Medulla oblongata (tissue), 1 donor: ENCODE results near the gene EVPL.
"Not testable (repeated sequence)": the region's sequence is repeated elsewhere in the genome, so short reads cannot be mapped to it uniquely, and the experiment has no call there.

Experiments
- DNase-seq: peaks from one replicate; pipeline ENCODE4 v3.0.0-alpha.2; 2015; ENCODE audit errors: extremely low spot score

EVPL gene

DNA sequence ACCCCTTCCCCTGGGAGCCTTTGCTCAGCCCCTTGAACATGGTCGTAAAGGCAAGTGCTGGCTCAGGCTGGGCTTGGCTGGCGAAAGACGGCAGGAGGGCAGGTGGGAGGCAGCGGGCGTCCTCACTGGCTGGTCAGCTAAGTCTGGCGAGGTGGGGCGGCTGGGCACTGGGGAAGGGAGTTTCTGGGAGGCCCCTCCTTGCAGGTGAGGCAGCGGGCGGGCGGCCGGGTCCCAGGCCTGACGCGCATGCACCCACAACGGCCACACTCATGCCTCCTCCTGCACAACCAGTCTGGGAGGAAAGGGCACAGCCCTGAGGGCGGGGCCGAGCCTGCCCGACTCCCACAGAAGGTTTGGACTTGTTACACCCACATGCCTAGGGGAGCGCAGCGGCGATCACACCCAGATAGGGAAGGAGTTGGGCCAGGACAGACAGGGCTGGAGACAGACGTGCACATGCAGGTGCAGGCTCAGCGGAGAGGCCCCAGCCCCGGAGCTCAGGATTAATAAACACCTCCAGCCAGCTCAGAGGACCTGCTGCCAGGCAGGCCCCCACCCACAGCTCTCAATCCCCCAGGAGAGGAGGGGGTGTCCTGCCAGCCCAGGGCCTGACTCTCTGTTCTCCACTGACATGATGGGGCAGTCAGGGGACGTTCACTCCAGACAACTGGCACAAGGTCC, at the start of gene EVPL:
Gene EVPL, minus strand, starts transcription at position 148 of the 681 bp plus-strand sequence. Its CDS starts 108 bp downstream, at position 40.
- no peak for DNase-seq

DNA sequence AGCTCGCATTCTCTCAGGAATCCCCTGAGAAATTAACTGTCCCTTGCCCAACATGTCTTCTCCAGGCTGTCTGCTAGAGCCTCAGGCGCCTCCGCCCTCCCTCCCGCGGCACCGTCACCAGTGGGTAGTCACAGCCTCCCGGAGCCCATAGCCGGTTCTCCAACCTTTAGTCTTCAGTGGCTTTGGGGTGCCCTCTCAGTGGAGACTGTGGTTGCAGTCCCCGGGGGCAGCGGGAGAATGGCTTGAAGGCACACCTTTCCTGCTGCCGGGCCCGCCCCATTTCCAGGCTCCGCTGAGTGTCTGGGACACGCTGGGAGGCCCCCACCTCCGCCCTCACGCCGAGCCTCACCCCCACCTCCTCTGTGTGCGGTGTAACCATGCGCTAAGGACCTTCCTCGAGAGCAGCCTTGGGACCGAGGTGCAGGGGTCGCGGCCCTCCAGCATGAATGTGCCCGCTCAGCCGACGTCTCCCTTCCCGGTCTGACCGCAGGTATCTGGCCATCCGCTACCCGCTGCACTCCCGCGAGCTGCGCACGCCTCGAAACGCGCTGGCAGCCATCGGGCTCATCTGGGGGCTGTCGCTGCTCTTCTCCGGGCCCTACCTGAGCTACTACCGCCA, 49.1 kb upstream of the EVPL start:
- DNase-seq = no peak

DNA sequence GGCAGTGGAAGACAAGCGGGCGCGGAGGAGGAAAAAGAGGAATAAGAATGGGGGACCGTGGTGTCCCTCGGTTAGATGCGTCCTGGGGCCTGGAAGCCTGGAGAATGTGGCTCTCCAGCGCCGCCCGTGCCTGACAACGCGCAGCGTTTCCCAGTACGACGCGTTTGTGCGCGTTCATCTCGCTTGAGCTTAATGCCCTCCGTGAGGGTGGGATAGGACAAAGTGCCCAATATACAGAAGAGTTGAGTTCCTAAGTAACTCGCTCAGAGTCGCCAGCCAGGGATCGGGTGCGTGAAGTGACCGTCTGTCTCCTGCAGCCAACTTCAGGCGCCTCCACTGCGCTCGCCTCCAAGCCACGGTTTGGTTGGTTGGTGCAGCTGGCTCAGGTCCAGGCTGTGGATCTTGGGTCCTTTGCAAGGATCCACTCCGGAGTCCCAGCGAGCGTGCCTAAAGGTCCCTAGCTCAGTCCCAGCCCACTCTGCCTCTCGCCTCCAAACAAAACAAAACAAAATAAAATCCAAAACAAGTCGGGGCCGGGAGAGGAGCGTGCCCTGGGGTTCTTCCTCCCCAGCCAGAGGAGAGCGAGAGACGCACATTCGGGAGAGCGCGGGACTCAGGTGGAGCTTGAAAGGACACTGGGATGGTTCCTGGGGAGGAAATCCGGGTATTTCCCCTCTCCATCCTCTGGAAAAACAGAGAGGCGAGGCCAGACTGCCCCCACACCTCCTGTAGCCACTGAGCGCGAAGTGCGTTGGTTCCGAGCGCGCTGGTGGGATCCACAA, 48.4 kb upstream of the EVPL start:
- DNase-seq = no peak

DNA sequence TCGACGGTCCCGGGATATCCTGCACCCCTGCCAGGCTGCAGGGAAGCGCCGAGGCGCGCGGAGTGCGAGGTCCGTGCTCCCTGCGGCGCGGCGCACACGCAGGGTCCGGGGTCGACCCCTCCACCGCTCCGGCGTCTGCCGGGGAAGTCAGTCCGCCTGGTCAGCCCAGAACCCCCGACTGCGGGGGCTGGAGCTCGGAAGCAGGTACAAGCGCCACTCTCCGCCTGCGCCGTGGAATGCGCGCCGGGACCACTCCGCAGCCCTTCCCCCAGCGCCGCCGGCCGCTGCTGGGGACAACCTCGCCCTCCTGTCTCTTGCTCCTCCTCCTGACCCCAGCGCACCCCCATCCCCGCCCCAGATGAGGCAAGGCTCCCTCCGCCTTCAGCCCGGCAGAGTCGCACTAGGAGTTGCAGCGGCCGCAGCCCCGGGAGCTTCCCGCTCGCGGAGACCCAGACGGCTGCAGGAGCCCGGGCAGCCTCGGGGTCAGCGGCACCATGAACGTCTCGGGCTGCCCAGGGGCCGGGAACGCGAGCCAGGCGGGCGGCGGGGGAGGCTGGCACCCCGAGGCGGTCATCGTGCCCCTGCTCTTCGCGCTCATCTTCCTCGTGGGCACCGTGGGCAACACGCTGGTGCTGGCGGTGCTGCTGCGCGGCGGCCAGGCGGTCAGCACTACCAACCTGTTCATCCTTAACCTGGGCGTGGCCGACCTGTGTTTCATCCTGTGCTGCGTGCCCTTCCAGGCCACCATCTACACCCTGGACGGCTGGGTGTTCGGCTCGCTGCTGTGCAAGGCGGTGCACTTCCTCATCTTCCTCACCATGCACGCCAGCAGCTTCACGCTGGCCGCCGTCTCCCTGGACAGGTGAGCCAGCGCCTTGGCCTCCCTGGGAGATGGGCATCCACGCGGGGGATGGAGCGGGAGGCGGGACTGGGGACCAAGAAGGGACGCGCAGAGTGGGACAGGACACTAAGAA, 47.6 kb upstream of the EVPL start, which contains the start of gene GALR2:
Gene GALR2, plus strand, starts transcription at position 392 of the 974 bp plus-strand sequence. Its CDS starts 103 bp downstream, at position 495.
- DNase-seq = no peak

DNA sequence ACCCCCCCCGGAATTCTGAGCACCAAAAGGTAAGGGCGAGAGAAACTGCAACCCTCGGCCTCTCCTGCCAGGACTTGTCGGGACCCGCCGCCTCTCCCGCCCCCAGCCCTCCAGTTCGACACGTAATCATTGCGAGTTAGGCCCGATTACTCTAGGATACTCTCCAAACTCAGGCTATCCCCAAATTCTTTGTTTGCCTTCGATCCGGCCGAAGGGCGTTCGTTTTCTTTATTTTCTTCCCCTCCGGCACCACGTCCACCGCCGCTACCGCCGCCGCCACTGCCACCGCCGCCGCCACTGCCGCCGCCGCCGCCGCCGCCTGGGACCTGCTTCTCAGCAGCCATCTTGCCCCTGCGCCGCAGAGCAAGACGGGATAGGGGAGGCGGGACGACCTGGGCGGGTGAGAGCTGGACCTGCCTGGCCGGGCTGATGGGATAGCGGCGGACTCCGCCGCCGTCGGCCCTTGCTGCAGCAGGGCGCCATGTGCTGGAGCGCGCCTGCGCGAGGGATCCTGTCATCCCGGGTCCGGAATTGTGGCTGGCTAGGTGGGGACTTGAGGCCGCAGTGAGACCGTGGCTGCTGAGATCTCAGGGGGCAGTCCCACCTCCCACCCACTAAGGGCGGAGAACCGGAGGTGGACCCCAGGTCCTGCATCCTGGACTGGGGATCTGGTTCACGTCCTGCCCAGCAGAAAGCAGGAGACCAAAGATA, 45.2 kb upstream of the EVPL start, which contains the start of gene SRP68:
Gene SRP68, minus strand, starts transcription at position 370 of the 711 bp plus-strand sequence. Its CDS starts 26 bp downstream, at position 344.
- peak; percentile 96 for DNase-seq

DNA sequence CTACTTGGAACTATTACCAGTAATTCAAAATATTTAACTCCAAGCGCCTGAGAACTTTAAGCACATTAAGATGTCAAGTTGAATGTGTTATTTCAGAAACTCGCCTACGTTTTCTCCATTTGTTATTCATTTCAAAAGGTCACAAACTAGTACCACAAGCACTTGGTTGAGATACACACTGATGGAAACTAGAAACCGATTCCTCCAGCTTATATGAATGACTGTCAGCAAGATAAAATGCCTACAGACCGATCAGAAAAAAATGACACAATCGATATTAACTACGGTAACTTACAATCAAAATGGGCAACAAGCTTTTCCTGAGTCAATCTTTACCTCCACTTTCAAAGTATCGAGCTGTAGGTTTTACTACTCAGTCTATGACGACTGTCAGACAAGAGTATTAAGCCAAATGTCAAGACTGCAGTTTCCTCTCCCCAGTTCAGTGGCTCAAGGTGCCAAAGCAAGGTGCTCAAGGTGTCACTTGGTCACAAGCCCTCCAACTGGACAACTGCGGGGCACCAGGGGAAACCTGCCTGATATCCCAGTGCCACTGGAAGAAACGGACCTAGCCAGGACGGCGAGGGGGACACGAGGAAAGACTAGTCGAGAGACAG, 44.5 kb upstream of the EVPL start:
- DNase-seq = no peak

DNA sequence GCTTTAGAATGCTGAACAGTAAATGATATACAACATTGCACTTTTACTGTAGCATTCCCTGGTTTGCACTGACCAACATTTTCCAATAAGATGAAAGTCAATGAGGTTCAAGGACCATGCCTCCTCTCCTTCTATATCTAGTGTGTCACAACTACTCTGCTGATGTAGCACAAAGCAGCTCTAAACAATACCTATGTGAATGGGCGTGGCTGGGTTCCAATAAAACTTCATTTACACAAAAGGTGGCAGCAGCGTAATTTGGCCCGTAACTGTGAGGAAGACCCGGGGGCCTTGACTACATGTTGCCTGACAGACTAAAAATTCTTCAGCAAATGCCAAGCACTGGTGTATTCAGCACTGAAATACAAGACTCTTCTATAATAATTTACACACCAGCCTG, 38.7 kb upstream of the EVPL start:
- no peak for DNase-seq

DNA sequence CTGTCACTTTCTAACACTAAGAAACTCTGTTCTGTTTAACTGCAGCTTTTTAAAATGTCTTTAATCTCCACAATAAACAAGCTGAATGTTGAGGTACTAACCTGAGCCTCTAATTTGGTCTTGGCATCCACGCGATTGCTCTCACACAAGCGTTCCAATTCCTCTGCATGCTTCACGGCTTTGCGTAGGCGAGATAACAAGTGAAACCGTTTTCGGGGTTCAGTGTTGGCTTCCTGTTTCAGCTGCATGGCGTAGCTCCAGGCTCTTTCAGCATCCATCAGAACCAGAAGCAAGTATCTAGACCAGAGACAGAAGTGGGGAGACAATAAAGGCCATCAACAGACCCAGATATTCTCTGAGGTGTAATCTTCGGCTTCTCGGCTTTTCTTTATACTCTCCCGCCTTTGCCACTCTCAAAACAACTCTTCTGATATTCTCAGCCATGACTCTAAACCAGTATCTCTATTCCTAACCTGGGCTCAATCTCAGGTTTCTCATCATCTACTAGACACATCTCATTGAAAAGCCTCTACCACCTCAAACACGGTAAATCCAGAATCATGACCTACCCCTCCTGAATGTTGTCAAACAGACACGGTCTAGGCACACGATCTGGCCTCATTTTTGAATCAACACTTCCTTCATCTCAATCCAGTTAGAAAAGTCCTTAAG, 36.9 kb upstream of the EVPL start:
- DNase-seq = no peak

DNA sequence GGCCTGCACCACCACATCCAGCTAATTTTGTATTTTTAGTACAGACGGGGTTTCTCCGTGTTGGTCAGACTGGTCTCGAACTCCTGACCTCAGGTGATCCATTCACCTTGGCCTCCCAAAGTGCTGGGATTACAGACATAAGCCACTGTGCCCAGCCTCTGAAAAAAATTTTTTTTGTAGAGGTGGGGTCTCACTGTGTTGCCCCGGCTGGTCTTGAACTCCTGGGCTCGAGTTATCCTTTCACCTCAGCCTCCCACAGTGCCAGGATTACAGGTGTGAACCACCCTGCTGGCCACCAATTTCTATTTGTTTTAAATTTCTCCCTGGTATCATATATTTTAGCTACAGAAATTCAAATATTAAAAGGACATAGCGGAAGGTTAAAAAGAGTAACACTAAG, 31.2 kb upstream of the EVPL start:
- not testable (repeated sequence) for DNase-seq

DNA sequence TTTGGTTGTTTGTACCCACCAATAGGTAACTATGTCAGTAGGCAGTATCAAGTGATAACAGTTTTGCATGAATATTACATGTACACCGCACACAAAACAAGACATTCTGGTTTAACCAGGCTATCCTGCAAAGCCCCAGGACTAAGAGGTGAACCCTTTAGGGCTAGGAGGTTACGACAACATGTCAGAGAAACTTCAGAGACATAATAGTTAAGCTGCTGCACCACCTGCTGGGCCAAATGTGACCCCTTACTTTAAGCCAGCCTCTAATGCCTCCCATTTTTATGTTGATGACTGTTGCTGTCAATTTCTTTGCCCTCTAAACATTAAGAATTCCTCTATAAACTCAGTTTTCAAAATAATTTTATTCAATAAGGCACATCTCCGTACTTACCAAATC, 29.8 kb upstream of the EVPL start:
- DNase-seq = no peak

DNA sequence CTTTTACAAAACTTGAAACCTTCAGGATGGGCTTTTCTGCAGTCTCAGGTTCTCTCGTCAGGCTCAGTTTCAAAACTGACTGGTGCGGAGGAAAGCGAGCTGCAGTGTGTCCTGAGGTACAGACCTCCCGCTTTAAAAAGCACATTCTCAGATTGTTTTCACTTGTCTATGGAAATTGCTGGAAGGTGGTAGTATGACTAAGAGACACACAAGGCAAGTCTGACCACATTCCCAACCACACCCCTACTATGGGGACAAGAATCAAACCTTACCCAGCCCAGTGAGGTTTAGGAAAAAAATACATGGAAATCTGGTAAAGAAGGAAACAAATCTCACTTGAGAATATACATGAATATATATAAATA, 27.0 kb upstream of the EVPL start:
- DNase-seq = no peak

DNA sequence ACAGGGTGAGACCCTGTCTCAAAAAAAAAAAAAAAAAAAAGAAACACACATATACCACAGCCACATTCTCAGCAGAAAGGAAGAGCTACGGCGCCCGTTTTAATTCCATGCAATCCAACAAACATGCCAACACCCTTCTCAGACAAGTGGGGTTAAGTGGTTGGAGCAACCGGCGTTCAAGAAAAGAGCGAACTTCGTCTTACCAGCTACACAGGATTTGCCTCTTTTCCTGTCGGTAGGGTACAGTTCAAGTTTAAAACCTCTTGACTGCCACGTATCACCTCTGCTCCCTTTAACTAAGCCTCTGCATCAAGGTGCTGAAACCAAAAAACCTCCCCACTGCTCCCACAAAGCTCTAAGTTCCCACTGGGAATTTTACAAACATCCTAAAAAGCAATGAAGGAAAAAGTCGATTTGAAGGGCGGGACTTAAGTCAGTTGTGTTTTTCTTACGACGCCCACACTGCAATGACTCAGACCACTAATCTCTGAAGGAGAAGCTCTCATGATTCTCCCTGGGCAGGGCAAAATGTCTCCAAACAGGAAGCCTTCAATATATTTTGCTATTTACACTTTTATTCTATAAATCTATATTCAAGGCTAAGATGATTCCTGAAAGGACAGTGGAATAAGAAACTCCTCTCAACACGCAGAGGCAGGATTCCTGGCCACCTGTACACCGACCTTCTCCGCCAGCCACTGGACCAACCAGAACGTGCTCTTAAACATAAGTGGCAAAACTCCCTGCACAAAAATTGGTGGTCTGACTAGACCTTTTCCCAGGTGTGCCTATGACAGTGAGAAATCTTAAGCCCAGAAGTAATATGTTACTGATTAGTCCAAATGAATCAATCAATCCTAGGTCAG, 26.4 kb upstream of the EVPL start:
- no peak for DNase-seq

DNA sequence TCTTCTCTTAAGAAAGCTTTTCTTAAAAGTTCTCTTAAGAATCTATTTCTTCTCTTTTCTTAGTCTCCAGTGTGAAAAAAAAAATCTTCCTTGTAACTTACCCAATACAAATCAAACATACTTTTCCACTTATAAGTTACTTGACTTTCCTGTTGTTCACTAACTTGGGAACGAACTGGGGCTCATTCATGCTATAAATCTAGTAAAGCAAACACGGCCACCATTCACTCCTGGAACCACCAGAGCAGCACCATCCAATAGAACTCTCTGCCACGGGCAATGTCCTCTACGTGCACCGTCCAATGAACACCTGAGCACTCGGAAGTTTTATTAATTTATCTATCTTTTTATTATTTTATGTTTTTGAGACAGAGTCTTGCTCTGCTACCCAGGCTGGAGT, 24.5 kb upstream of the EVPL start:
- no peak for DNase-seq

DNA sequence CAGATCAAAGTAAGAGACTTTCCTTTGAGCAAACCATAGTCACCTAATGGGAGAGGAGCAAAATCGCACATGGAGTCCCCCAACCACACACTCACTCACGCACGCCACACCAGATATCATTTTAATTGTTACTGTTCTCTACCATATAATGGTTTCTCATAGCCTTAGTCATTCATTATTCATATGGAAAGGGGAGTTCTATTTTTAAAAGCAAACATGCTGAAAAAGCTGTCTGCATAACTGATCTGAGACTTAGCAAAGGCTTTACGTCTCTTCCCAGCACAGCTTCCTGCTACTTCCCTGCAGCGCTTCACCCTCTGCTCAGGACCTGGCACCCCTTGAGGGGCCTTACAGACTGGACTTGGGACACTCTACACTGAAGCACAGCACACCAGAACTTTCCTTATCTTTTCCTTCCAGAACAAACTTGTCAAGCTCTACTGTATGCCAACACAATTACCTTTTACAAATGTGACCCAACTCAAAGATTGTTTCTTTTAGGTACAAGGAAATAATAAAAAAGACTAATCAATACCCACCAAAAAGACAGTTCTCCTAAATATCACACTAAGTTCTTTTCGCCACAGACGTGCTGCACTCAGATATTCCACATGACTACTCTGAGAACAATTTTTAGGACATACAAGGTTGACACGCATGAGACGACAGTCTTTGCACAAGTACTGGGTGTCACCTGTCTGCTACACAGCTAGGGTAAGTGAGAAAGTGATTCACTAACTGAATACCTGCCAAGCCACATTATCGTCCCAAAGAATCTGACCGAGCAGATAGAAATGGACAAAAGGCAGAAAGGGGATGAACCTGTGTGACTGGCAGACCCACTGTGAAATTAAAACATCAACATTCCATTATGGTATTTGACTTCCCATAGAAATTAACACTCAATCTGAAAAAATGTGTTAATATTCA, 23.7 kb upstream of the EVPL start:
- DNase-seq = no peak

DNA sequence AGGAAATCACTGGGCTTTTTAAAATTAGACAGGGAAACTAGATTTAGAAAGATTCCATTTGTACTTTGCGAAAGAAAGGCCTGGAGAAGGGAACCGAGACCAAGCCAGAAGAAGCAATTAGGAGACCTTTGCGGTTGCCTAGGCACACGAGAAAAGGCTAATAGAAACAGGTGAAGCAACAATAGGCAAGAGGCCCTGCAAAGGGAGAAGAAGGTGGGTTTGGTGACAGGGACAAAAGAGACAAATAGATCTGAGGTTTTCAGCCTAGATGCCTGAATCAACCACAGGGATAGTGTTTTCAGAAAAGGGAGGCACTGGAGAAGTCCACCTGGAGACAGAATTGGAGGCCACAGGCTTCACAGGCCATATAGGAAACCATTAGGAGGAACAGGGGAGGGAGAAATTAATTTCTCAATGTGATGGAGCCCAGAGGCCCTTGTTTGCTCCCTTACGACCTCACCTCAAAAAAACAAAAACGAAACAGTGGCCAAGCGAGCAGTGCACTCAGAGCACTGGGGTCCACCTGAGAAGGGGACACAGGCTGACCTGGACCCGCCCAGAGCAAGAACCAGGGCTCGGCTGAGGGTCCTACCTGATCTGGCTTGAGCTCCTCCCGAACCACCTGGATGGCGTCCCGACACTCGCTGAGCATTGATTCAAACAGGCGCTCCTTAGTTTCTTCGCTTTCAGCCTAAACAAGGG, 22.9 kb upstream of the EVPL start:
- no peak for DNase-seq

DNA sequence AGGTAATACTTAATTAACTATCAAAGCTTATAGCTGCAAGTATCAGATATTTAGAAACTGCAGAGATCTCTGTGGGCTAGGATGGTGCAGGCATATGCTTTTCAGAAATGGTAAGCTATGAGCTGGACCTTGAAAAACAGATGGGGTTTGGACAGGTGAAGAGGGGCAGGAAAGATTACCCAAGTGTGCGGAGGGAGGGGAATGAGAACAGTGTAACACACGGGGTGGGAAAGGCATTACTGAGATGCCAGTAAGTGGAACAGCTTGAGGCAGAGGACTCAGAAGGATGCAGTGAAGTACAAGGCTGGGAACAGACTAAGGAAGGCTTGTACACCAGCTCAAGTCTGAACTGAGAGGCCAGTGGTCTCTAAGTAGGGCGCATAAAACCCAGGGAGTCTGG, 22.1 kb upstream of the EVPL start:
- DNase-seq = no peak

DNA sequence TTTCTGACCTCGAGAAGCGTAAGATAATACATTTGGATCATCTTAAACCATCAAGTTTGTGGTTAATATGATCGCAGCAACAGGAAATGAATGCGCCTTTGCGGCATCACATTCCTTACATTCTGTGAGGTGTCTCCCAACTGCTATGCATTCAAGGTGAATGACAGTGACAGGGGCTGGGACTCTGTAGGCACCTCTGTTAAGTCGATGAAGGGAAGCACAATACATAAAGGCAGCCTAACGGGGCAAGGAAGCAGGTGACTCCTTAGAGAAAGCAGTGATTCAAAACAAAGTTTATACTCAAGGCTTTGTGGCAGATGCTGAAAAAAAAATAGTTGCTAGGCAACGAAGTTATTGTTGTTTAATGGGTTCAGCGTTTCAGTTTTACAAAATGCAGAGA, 21.6 kb upstream of the EVPL start:
- no peak for DNase-seq
